ENCODE data around the gene C12orf42. TPM values are rescaled to one million over a fixed set of nuclear protein-coding genes. Genes with fewer than 3 reads are reported as not detected.

Gene C12orf42
- total and polyA plus RNA-seq, 10 of the 15 experiments (the other 5 are each of a cell fraction or from before 2014, with no cell fraction given): 1.4 to 7.0 (median 2.4) TPM

DNA sequence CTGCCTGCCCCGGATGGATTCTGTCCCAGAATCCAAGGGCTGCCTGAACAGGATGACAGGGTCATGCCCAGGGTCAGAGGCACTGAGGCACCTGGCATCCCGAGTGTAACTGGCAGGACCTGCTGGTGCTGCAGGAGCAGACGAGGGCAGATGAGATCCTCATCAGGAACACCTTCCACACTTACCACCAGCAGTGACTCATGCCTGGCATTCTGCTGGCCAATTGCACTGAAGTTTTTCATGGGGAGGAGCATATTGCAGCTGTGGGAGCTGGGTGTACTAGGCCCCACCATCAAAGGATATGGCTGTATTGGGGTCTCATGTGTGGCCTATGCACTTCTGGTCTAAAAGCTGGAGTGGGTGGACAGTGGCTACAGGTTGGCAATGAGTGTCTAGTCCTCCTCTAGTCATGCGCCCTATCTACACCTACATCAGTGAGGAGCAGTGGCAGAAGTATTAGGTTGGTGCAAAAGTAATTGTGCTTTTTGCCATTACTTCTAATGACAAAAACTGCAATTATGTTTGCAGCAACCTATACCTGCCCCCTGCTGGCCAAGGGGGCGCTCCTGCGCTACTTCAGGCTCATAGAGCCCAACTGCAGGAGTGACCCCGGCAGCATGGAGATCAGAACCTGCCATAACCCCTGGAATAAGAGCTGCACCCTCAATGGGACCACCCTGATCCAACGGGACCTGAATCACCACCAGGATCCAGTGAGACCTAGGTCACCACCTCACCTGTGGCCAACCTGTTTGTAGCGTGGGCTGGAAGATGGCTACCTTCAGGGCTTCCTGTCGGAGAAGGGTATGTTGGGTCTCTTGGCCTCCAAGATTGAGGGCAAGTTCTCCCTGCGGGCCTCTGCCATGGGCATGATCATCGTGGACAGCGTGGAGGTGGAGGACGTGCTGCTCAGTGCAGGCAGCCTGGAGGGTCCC lies 8.0 kb upstream of the C12orf42 start (continued):
- TF ChIP-seq POLR2A (IDR thresholded peaks at IDR 0.05; ENCODE audit: low read depth, low read length) (no peak), EED (IDR thresholded peaks at IDR 0.05; ENCODE audit: low read depth) (no peak), POU2F2 (IDR thresholded peaks at IDR 0.05; ENCODE audit: borderline replicate concordance, low read depth, low read length) (no peak), HDAC2 (IDR thresholded peaks at IDR 0.05) (no peak), ZZZ3 (IDR thresholded peaks at IDR 0.05; ENCODE audit: control insufficient read depth, insufficient read length, low read depth) (no peak), SMARCA5 (IDR thresholded peaks at IDR 0.05) (no peak), MYC (IDR thresholded peaks at IDR 0.05; ENCODE audit: insufficient read depth, insufficient read length, insufficient replicate concordance, low read length, severe bottlenecking) (no peak), SRF (IDR thresholded peaks at IDR 0.05; ENCODE audit: low read depth in 2 of 2, low read length in 2 of 2) (no peak)
- TF ChIP-seq, protein P1, sequence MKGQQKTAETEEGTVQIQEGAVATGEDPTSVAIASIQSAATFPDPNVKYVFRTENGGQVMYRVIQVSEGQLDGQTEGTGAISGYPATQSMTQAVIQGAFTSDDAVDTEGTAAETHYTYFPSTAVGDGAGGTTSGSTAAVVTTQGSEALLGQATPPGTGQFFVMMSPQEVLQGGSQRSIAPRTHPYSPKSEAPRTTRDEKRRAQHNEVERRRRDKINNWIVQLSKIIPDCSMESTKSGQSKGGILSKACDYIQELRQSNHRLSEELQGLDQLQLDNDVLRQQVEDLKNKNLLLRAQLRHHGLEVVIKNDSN (IDR thresholded peaks at IDR 0.05; ENCODE audit: borderline replicate concordance, extremely low read length, insufficient read depth, low read depth, low read length): no peak
- TF ChIP-seq, protein P2, sequence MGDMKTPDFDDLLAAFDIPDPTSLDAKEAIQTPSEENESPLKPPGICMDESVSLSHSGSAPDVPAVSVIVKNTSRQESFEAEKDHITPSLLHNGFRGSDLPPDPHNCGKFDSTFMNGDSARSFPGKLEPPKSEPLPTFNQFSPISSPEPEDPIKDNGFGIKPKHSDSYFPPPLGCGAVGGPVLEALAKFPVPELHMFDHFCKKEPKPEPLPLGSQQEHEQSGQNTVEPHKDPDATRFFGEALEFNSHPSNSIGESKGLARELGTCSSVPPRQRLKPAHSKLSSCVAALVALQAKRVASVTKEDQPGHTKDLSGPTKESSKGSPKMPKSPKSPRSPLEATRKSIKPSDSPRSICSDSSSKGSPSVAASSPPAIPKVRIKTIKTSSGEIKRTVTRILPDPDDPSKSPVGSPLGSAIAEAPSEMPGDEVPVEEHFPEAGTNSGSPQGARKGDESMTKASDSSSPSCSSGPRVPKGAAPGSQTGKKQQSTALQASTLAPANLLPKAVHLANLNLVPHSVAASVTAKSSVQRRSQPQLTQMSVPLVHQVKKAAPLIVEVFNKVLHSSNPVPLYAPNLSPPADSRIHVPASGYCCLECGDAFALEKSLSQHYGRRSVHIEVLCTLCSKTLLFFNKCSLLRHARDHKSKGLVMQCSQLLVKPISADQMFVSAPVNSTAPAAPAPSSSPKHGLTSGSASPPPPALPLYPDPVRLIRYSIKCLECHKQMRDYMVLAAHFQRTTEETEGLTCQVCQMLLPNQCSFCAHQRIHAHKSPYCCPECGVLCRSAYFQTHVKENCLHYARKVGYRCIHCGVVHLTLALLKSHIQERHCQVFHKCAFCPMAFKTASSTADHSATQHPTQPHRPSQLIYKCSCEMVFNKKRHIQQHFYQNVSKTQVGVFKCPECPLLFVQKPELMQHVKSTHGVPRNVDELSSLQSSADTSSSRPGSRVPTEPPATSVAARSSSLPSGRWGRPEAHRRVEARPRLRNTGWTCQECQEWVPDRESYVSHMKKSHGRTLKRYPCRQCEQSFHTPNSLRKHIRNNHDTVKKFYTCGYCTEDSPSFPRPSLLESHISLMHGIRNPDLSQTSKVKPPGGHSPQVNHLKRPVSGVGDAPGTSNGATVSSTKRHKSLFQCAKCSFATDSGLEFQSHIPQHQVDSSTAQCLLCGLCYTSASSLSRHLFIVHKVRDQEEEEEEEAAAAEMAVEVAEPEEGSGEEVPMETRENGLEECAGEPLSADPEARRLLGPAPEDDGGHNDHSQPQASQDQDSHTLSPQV (IDR thresholded peaks at IDR 0.05): peak; percentile 63; the same call in 1 of the 2 replicates

Measured in GM12878 (cell line).